Measurements from ENCODE around the gene B3GNT7.
"Not testable (repeated sequence)": the region's sequence is repeated elsewhere in the genome, so short reads cannot be mapped to it uniquely, and the experiment has no call there.

The B3GNT7 gene

GRCh38 chr2:231395188-231396057 is at the start of gene B3GNT7:
TSS of gene B3GNT7 (plus strand) at chr2:231395710. CDS start at chr2:231395804, 94 bp downstream.
- no peak for DNase-seq (ENCODE audit: low read depth)

GRCh38 chr2:231347081-231347480 is 48.4 kb upstream of the B3GNT7 start:
- DNase-seq (ENCODE audit: low read depth) = no peak

GRCh38 chr2:231347638-231348037 is 47.9 kb upstream of the B3GNT7 start:
- no peak for DNase-seq (ENCODE audit: low read depth)

GRCh38 chr2:231348173-231348572 is 47.3 kb upstream of the B3GNT7 start:
- no peak for DNase-seq (ENCODE audit: low read depth)

- no peak for DNase-seq (ENCODE audit: low read depth)
These were observed 46.7 kb upstream of the B3GNT7 start for GRCh38 chr2:231348704-231349373.

GRCh38 chr2:231349374-231349735 is 46.2 kb upstream of the B3GNT7 start:
- DNase-seq (ENCODE audit: low read depth) = not testable (repeated sequence)

- DNase-seq (ENCODE audit: low read depth) = no peak
These were observed 43.9 kb upstream of the B3GNT7 start for GRCh38 chr2:231351648-231352047.

GRCh38 chr2:231353469-231353868 is 42.0 kb upstream of the B3GNT7 start:
- no peak for DNase-seq (ENCODE audit: low read depth)

- no peak for DNase-seq (ENCODE audit: low read depth)
These were observed 39.7 kb upstream of the B3GNT7 start for GRCh38 chr2:231355508-231356465.

- no peak for DNase-seq (ENCODE audit: low read depth)
These were observed 39.1 kb upstream of the B3GNT7 start for GRCh38 chr2:231356466-231356844.

- no peak for DNase-seq (ENCODE audit: low read depth)
These were observed 38.5 kb upstream of the B3GNT7 start for GRCh38 chr2:231357048-231357447.

- no peak for DNase-seq (ENCODE audit: low read depth)
These were observed 37.6 kb upstream of the B3GNT7 start for GRCh38 chr2:231357931-231358330.

- DNase-seq (ENCODE audit: low read depth) = no peak
These were observed 36.1 kb upstream of the B3GNT7 start for GRCh38 chr2:231359441-231359840.

GRCh38 chr2:231359948-231360347 is 35.6 kb upstream of the B3GNT7 start:
- no peak for DNase-seq (ENCODE audit: low read depth)

- no peak for DNase-seq (ENCODE audit: low read depth)
These were observed 35.1 kb upstream of the B3GNT7 start for GRCh38 chr2:231360401-231360800.

- no peak for DNase-seq (ENCODE audit: low read depth)
These were observed 34.6 kb upstream of the B3GNT7 start for GRCh38 chr2:231360881-231361371.

- no peak for DNase-seq (ENCODE audit: low read depth)
These were observed 33.6 kb upstream of the B3GNT7 start for GRCh38 chr2:231361701-231362554.

- no peak for DNase-seq (ENCODE audit: low read depth)
These were observed 32.8 kb upstream of the B3GNT7 start for GRCh38 chr2:231362555-231363184.

- no peak for DNase-seq (ENCODE audit: low read depth)
These were observed 31.4 kb upstream of the B3GNT7 start for GRCh38 chr2:231364061-231364460.

GRCh38 chr2:231364961-231365810 is 30.3 kb upstream of the B3GNT7 start:
- no peak for DNase-seq (ENCODE audit: low read depth)
